ENCODE results near the gene TRIM44.

Gene TRIM44

DNA sequence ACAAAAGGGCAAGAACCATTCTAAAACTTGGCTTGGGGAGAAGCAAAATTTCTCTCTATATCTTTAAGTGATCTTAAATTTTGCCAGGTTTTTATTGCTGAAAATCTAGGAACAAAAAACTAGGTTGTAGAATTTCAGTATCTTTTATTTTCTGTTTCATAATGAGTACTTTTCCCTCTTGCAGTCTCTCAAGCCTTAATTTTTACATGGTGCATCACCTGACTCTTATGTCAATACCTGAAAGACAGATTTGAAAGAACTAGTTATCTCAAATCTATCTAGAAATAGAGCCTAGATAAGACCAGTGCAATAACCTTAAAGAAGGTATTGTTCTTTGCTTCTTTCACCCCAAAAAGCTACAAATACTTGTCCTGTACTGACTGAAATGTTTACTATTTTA is 122.1 kb downstream of the TRIM44 start:
- no peak for DNase-seq (ENCODE audit: low read depth)
- no peak overlapping the region for H3K4me3 ChIP-seq (ENCODE audit: control insufficient read depth, low read depth, low read length)
- TF ChIP-seq, protein P1, sequence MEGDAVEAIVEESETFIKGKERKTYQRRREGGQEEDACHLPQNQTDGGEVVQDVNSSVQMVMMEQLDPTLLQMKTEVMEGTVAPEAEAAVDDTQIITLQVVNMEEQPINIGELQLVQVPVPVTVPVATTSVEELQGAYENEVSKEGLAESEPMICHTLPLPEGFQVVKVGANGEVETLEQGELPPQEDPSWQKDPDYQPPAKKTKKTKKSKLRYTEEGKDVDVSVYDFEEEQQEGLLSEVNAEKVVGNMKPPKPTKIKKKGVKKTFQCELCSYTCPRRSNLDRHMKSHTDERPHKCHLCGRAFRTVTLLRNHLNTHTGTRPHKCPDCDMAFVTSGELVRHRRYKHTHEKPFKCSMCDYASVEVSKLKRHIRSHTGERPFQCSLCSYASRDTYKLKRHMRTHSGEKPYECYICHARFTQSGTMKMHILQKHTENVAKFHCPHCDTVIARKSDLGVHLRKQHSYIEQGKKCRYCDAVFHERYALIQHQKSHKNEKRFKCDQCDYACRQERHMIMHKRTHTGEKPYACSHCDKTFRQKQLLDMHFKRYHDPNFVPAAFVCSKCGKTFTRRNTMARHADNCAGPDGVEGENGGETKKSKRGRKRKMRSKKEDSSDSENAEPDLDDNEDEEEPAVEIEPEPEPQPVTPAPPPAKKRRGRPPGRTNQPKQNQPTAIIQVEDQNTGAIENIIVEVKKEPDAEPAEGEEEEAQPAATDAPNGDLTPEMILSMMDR (conservative IDR thresholded peaks at IDR 0.05; ENCODE audit: control insufficient read depth, insufficient read depth, low read depth, low read length): no peak

DNA sequence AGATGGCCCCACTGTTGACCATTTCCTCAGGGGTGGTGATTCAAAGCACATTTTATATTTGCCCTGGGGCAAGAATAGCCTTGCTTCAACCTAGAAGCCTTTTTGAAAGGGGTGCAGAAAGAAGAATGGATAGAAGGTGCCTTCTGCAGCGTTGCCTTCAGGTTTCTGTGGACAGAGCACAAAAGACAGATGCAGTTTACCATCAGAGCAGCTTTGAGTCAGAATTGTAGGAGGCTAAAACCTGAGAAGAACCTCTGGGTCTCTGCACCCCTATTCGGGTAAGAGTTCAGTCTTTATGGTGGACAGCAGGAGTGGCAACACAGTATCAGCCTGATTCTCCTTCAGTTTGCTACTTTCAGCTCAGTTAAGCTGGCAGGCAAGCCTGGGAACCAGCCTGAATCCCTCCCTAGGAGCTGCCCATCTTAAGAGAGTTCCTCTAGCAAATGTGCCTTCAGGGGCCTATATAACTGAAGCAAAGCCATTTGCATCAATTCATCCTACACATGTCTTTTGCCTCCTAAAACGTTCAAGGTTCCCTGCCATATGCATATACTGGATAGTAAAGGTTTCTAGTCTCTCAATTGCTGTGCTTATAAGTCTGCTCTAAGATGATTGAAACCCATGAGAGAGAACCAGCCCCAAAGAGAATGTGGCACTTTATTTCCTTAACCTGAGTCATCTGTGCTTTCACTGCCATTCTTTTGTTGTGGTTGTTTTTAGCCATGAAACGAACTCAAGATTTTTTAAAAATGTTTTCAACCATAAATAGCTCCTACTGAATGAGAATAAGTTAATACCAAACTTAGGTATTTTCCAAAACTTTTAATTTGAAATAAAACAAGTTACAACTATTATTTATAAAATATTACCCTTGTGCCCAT is 123.0 kb downstream of the TRIM44 start:
- no peak for DNase-seq (ENCODE audit: low read depth)
- H3K4me3 ChIP-seq (ENCODE audit: control insufficient read depth, low read depth, low read length): no peak overlapping the region
- TF ChIP-seq, protein P1 (conservative IDR thresholded peaks at IDR 0.05; ENCODE audit: control insufficient read depth, insufficient read depth, low read depth, low read length): no peak

DNA sequence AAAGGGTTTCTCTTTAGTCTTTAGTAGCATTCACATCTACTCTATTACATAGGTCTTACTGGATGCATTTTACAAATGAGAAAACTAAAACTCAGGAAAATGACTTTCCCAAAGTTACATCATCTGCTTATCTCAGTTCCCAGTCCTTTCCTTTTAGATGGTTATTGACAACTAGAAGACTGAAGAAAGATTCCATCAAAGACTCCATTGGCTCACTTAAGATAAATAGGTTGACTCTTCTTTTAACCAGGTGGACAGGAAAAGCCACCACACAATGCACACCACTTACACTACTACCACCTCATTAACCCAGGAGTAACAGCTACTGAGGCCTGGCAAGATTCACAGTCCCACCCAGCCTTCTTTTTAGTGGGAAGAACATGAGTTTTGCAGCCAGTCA is 123.6 kb downstream of the TRIM44 start:
- DNase-seq (ENCODE audit: low read depth): no peak
- TF ChIP-seq, protein P1 (conservative IDR thresholded peaks at IDR 0.05; ENCODE audit: control insufficient read depth, insufficient read depth, low read depth, low read length): no peak
- no peak overlapping the region for H3K4me3 ChIP-seq (ENCODE audit: control insufficient read depth, low read depth, low read length)

DNA sequence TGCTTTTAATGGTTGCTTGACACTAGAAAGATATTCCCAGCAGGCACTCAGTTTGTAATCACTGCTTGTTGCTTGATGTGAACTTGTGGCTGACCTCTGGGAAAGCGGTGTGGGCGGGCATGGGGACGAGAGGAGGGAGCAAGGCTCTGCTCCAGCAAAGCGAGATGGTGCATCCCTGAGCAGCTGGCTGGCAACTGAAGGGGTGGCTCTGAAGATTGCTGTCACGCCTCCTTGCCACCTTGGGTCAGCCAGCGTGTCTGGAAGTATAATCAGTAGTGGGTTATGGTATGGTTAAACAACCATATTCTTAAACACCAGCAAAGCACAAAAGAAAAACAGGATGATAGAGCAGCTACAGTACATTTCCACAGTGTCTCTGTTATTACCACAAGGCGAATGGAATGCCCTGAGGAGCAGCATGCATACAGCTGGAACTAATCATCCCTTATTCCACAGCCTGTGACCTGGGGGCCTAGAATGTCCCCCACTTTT is 124.5 kb downstream of the TRIM44 start:
- H3K4me3 ChIP-seq (ENCODE audit: control insufficient read depth, low read depth, low read length): no peak overlapping the region
- DNase-seq (ENCODE audit: low read depth): peak; percentile 49
- TF ChIP-seq, protein P1 (conservative IDR thresholded peaks at IDR 0.05; ENCODE audit: control insufficient read depth, insufficient read depth, low read depth, low read length): no peak

DNA sequence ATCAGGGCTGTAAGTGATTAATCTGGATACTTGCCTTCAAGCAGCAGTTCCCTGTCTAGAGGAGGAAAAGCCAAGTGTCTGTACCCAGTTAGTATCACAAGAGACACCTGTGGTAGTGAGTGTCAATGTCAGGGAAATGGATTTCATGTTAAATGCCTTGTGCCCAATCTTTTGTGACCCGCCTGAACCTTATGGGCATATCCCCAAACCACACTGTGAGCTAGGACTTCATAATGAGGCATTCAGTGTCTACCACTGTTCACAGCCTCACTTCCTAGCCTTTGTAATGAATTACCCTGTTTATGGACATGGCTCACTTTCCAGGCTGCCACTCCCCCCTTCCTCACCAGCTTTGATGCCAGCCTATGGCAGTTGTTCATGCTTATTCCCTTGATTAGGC is 125.1 kb downstream of the TRIM44 start:
- no peak overlapping the region for H3K4me3 ChIP-seq (ENCODE audit: control insufficient read depth, low read depth, low read length)
- TF ChIP-seq, protein P1 (conservative IDR thresholded peaks at IDR 0.05; ENCODE audit: control insufficient read depth, insufficient read depth, low read depth, low read length): no peak

GRCh38 chr11:35791088-35791958 is 128.7 kb downstream of the TRIM44 start:
- TF ChIP-seq, protein P1 (conservative IDR thresholded peaks at IDR 0.05; ENCODE audit: control insufficient read depth, insufficient read depth, low read depth, low read length): no peak
- no peak overlapping the region for H3K4me3 ChIP-seq (ENCODE audit: control insufficient read depth, low read depth, low read length)
- no peak for DNase-seq (ENCODE audit: low read depth)

More for the DNA sequence above, 125.1 kb downstream of the TRIM44 start:
- no peak for DNase-seq (ENCODE audit: low read depth)
